Brain pericyte (primary cell): ENCODE data around the gene WBP1L.
"Not testable (repeated sequence)": the region's sequence is repeated elsewhere in the genome, so short reads cannot be mapped to it uniquely, and the experiment has no call there.

Experiments
- DNase-seq: peaks from one replicate; pipeline ENCODE4 v3.0.0-alpha.2; 2012; ENCODE audit warnings: low read depth, low spot score

Gene WBP1L

GRCh38 chr10:102838276-102838927 is 94.7 kb downstream of the WBP1L start:
- DNase-seq: not testable (repeated sequence)

- no peak for DNase-seq
These were observed 98.1 kb downstream of the WBP1L start for GRCh38 chr10:102841827-102842345.

- not testable (repeated sequence) for DNase-seq
These were observed 99.4 kb downstream of the WBP1L start for GRCh38 chr10:102843139-102843538.

GRCh38 chr10:102844190-102844776 is 100.5 kb downstream of the WBP1L start:
- not testable (repeated sequence) for DNase-seq

- DNase-seq: no peak
These were observed 101.7 kb downstream of the WBP1L start for GRCh38 chr10:102845352-102845902.

- no peak for DNase-seq
These were observed 106.3 kb downstream of the WBP1L start for GRCh38 chr10:102850025-102850518.

GRCh38 chr10:102853237-102853636 is 109.5 kb downstream of the WBP1L start:
- not testable (repeated sequence) for DNase-seq

GRCh38 chr10:102855731-102856436 is 112.1 kb downstream of the WBP1L start:
- DNase-seq: peak; percentile 86

GRCh38 chr10:102856758-102857424 is 113.1 kb downstream of the WBP1L start:
- DNase-seq: no peak

- DNase-seq: no peak
These were observed 116.2 kb downstream of the WBP1L start for GRCh38 chr10:102859911-102860310.

- DNase-seq: no peak
These were observed 119.9 kb downstream of the WBP1L start for GRCh38 chr10:102863660-102864059.

GRCh38 chr10:102865620-102866019 is 121.9 kb downstream of the WBP1L start:
- no peak for DNase-seq
